KMS-11 (cell line): ENCODE results near the gene CLMN.

Experiments used
- H2AFZ ChIP-seq: fragments of 200-600 bp; sonication (generic); 2 replicates; pipeline ENCODE4 v1.6.1; 2016; ENCODE audit warnings: antibody characterized with exemption, mixed run types, low read depth
- H3K27ac ChIP-seq: fragments of 200-600 bp; sonication (generic); 2 replicates; pipeline ENCODE4 v1.6.1; 2016; ENCODE audit warnings: mild to moderate bottlenecking, mixed run types
- H3K27me3 ChIP-seq: fragments of 200-600 bp; sonication (generic); 2 replicates; pipeline ENCODE4 v1.6.1; 2017; ENCODE audit warnings: mild to moderate bottlenecking, low read depth, mixed run types, moderate library complexity; ENCODE audit not compliant: insufficient read depth
- H3K36me3 ChIP-seq: fragments of 200-600 bp; sonication (generic); 2 replicates; pipeline ENCODE4 v1.6.1; 2017; ENCODE audit warnings: mild to moderate bottlenecking, mixed run types; ENCODE audit not compliant: insufficient read depth
- H3K4me1 ChIP-seq: fragments of 200-600 bp; sonication (generic); 2 replicates; pipeline ENCODE4 v1.6.1; 2016; ENCODE audit warnings: mild to moderate bottlenecking, low read depth, mixed run types; ENCODE audit not compliant: poor library complexity, severe bottlenecking
- H3K4me2 ChIP-seq: fragments of 200-600 bp; sonication (generic); 2 replicates; pipeline ENCODE4 v1.7.0; 2016; ENCODE audit warnings: mild to moderate bottlenecking, mixed run types
- H3K4me3 ChIP-seq: fragments of 200-600 bp; sonication (generic); IDR thresholded peaks from 2 replicates; pipeline ENCODE4 v1.6.1; 2017; ENCODE audit warnings: low read depth, low read length, mixed read lengths; ENCODE audit not compliant: insufficient read depth
- H3K79me2 ChIP-seq: fragments of 200-600 bp; sonication (generic); 2 replicates; pipeline ENCODE4 v1.6.1; 2016; ENCODE audit warnings: low read depth, mixed run types; ENCODE audit not compliant: insufficient read depth
- H3K9ac ChIP-seq: fragments of 200-600 bp; sonication (generic); 2 replicates; pipeline ENCODE4 v1.6.1; 2016; ENCODE audit warnings: mild to moderate bottlenecking, mixed run types
- H4K20me1 ChIP-seq: fragments of 200-600 bp; sonication (generic); 2 replicates; pipeline ENCODE4 v1.6.1; 2016; ENCODE audit warnings: mild to moderate bottlenecking, mixed run types; ENCODE audit not compliant: insufficient read depth
- CTCF ChIP-seq: fragments of 200-600 bp; sonication (generic); conservative IDR thresholded peaks from 2 replicates; pipeline ENCODE4 v1.6.1; 2017; ENCODE audit warnings: low read depth, mild to moderate bottlenecking, antibody characterized with exemption, low read length, moderate library complexity, mixed read lengths

Gene CLMN

GRCh38 chr14:95218472-95219193, 101.1 kb downstream of the CLMN start:
- Histone ChIP-seq H4K20me1 (no peaks in the 10 kb centered on the region), H3K4me3 (no peak overlapping the region), H2AFZ (no peak overlapping the region), H3K36me3 (no peaks in the 10 kb centered on the region), H3K79me2 (no peaks in the 10 kb centered on the region), H3K4me2 (no peak overlapping the region), H3K4me1 (no peaks in the 10 kb centered on the region), H3K27ac (no peak overlapping the region), H3K27me3 (no peaks in the 10 kb centered on the region), H3K9ac (no peak overlapping the region)
- no peak for TF ChIP-seq CTCF

- Histone ChIP-seq H3K36me3 (no peaks in the 10 kb centered on the region), H3K4me2 (no peak overlapping the region), H2AFZ (no peak overlapping the region), H3K27ac (no peak overlapping the region), H3K27me3 (no peaks in the 10 kb centered on the region), H3K9ac (no peak overlapping the region), H3K4me3 (no peak overlapping the region), H3K79me2 (no peaks in the 10 kb centered on the region), H4K20me1 (no peaks in the 10 kb centered on the region), H3K4me1 (no peaks in the 10 kb centered on the region)
- TF ChIP-seq CTCF = no peak
These were observed 101.7 kb downstream of the CLMN start for GRCh38 chr14:95218006-95218405.

GRCh38 chr14:95217391-95217900, 102.3 kb downstream of the CLMN start:
- H3K36me3 ChIP-seq = no peaks in the 10 kb centered on the region

GRCh38 chr14:95216008-95216407, 103.7 kb downstream of the CLMN start:
- Histone ChIP-seq H2AFZ (no peak overlapping the region), H3K4me1 (no peaks in the 10 kb centered on the region), H3K27me3 (no peaks in the 10 kb centered on the region), H3K36me3 (no peaks in the 10 kb centered on the region), H3K9ac (no peak overlapping the region), H4K20me1 (no peaks in the 10 kb centered on the region), H3K79me2 (no peaks in the 10 kb centered on the region), H3K4me2 (no peak overlapping the region), H3K4me3 (no peak overlapping the region), H3K27ac (no peak overlapping the region)
- no peak for TF ChIP-seq CTCF

More at GRCh38 chr14:95217391-95217900, 102.3 kb downstream of the CLMN start:
- Histone ChIP-seq H3K4me3 (no peak overlapping the region), H3K27me3 (no peaks in the 10 kb centered on the region), H3K27ac (no peak overlapping the region), H2AFZ (no peak overlapping the region), H3K9ac (no peak overlapping the region), H4K20me1 (no peaks in the 10 kb centered on the region), H3K79me2 (no peaks in the 10 kb centered on the region), H3K4me1 (no peaks in the 10 kb centered on the region), H3K4me2 (no peak overlapping the region)
- no peak for TF ChIP-seq CTCF
